Measurements from ENCODE around the gene SMG1. TPM values are rescaled to one million over a fixed set of nuclear protein-coding genes. Genes with fewer than 3 reads are reported as not detected.
A peak's percentile ranks its signal among the peaks of the same experiment; 100 is the strongest.

SMG1 gene
- total and polyA plus RNA-seq, 2 of the 13 experiments (the other 11 are each of a cell fraction or from before 2014, with no cell fraction given): 48.7 to 53.7 TPM

DNA sequence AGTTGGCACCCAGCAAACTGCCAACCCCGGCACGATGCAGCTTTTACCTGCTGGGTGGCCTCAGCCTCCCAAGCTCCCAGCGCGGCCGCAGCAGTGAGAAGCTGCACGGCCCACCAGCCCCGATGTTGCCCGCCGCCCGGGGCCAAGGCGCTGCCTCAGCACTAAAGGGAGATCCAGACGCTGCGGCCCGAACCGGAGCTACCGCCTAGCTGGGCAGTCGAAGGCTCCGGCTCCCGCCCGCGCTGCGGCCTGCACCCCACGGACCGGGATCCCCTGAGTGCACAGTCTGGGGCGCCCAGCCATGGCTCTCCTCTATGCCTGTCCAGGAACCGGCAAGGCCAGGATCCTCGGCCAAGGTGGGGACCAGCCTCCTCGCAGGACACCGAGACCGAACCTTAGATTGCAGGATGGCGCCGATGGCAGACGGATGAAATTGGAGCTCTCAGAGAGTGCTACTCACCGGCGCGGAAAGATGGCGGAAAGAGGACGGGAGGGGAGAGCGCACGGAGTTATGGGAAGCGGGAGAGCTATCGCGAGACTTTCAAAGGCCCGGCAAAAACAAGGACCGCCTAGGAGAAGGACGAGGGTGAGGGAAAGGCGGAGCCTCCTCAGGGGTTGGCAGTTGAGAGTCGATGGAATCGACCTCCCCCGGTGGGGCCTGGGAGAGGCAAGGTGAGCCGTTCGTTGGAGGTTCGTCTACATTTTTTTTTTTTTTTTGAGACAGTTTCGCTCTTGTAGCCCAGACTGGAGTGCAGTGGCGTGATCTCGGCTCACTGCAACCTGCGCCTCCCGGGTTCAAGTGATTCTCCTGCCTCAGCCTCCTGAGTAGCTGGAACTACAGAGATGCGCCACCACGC lies 136.1 kb downstream of the SMG1 start, which contains the start of gene RPS15A (continued):
- TF ChIP-seq, protein P1, sequence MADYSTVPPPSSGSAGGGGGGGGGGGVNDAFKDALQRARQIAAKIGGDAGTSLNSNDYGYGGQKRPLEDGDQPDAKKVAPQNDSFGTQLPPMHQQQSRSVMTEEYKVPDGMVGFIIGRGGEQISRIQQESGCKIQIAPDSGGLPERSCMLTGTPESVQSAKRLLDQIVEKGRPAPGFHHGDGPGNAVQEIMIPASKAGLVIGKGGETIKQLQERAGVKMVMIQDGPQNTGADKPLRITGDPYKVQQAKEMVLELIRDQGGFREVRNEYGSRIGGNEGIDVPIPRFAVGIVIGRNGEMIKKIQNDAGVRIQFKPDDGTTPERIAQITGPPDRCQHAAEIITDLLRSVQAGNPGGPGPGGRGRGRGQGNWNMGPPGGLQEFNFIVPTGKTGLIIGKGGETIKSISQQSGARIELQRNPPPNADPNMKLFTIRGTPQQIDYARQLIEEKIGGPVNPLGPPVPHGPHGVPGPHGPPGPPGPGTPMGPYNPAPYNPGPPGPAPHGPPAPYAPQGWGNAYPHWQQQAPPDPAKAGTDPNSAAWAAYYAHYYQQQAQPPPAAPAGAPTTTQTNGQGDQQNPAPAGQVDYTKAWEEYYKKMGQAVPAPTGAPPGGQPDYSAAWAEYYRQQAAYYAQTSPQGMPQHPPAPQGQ (CRISPR knock-in tag; IDR thresholded peaks at IDR 0.05; ENCODE audit: borderline replicate concordance): peak; percentile 89; the same call in 1 of the 2 replicates
- peak; percentile 65; the same call in 1 of the 2 replicates for TF ChIP-seq NR2F6 (IDR thresholded peaks at IDR 0.05)
- TF ChIP-seq NR2F6 (CRISPR knock-in tag; IDR thresholded peaks at IDR 0.05): peak; percentile 72
- peak; percentile 96 for TF ChIP-seq SALL2 (CRISPR knock-in tag; IDR thresholded peaks at IDR 0.05)
- peak; percentile 93; the same call in 1 of the 2 replicates for TF ChIP-seq ZNF589 (CRISPR knock-in tag; conservative IDR thresholded peaks at IDR 0.05)
- TF ChIP-seq SMAD1 (CRISPR knock-in tag; IDR thresholded peaks at IDR 0.05; ENCODE audit: borderline replicate concordance, low read depth): peak; percentile 96; the same call in 1 of the 2 replicates
- TF ChIP-seq ZNF567 (CRISPR knock-in tag; IDR thresholded peaks at IDR 0.05; ENCODE audit: borderline replicate concordance): peak; percentile 98; the same call in 1 of the 2 replicates
- TF ChIP-seq ZNF891 (CRISPR knock-in tag; IDR thresholded peaks at IDR 0.05): peak; percentile 100
- TF ChIP-seq ZNF264 (CRISPR knock-in tag; IDR thresholded peaks at IDR 0.05): peak; percentile 86; the same call in 1 of the 2 replicates
- peak; percentile 90 for TF ChIP-seq ZBED4 (CRISPR knock-in tag; IDR thresholded peaks at IDR 0.05; ENCODE audit: borderline replicate concordance)
- peak; percentile 93 for TF ChIP-seq ZNF317 (CRISPR knock-in tag; IDR thresholded peaks at IDR 0.05)
- TF ChIP-seq PRMT3 (CRISPR knock-in tag; IDR thresholded peaks at IDR 0.05; ENCODE audit: borderline replicate concordance, low read depth): peak; percentile 95
- peak; percentile 100 for TF ChIP-seq PHF8 (CRISPR knock-in tag; IDR thresholded peaks at IDR 0.05)
- peak; percentile 81 for TF ChIP-seq SP1 (IDR thresholded peaks at IDR 0.05)
- TF ChIP-seq SP1 (CRISPR knock-in tag; IDR thresholded peaks at IDR 0.05): peak; percentile 92
- TF ChIP-seq ZNF75D (CRISPR knock-in tag; IDR thresholded peaks at IDR 0.05; ENCODE audit: borderline replicate concordance): no peak
- no peak for TF ChIP-seq EHMT2 (IDR thresholded peaks at IDR 0.05; ENCODE audit: borderline replicate concordance, low read depth, low read length)
- TF ChIP-seq, protein P2, sequence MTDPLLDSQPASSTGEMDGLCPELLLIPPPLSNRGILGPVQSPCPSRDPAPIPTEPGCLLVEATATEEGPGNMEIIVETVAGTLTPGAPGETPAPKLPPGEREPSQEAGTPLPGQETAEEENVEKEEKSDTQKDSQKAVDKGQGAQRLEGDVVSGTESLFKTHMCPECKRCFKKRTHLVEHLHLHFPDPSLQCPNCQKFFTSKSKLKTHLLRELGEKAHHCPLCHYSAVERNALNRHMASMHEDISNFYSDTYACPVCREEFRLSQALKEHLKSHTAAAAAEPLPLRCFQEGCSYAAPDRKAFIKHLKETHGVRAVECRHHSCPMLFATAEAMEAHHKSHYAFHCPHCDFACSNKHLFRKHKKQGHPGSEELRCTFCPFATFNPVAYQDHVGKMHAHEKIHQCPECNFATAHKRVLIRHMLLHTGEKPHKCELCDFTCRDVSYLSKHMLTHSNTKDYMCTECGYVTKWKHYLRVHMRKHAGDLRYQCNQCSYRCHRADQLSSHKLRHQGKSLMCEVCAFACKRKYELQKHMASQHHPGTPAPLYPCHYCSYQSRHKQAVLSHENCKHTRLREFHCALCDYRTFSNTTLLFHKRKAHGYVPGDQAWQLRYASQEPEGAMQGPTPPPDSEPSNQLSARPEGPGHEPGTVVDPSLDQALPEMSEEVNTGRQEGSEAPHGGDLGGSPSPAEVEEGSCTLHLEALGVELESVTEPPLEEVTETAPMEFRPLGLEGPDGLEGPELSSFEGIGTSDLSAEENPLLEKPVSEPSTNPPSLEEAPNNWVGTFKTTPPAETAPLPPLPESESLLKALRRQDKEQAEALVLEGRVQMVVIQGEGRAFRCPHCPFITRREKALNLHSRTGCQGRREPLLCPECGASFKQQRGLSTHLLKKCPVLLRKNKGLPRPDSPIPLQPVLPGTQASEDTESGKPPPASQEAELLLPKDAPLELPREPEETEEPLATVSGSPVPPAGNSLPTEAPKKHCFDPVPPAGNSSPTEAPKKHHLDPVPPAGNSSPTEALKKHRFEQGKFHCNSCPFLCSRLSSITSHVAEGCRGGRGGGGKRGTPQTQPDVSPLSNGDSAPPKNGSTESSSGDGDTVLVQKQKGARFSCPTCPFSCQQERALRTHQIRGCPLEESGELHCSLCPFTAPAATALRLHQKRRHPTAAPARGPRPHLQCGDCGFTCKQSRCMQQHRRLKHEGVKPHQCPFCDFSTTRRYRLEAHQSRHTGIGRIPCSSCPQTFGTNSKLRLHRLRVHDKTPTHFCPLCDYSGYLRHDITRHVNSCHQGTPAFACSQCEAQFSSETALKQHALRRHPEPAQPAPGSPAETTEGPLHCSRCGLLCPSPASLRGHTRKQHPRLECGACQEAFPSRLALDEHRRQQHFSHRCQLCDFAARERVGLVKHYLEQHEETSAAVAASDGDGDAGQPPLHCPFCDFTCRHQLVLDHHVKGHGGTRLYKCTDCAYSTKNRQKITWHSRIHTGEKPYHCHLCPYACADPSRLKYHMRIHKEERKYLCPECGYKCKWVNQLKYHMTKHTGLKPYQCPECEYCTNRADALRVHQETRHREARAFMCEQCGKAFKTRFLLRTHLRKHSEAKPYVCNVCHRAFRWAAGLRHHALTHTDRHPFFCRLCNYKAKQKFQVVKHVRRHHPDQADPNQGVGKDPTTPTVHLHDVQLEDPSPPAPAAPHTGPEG (CRISPR knock-in tag; IDR thresholded peaks at IDR 0.05): peak; percentile 95
